NCI-H146 treated with DMSO at 0.1 percent for 48 hours (cell line): ENCODE data around the gene IL13RA1.
"Not testable (repeated sequence)": the region's sequence is repeated elsewhere in the genome, so short reads cannot be mapped to it uniquely, and the experiment has no call there.

Experiments used
- DNase-seq: peaks from one replicate; lab custom pipeline; 2025; ENCODE audit not compliant: unreplicated experiment; lab: John Stamatoyannopoulos, UW

Gene IL13RA1

GRCh38 chrX:118726887-118727685, at the start of gene IL13RA1:
IL13RA1 (plus strand) TSS chrX:118727606; CDS start chrX:118727639, 33 bp downstream.
- peak; percentile 81 for DNase-seq

- no peak for DNase-seq
Observed at GRCh38 chrX:118679290-118679689, 48.1 kb upstream of the IL13RA1 start.

- peak; percentile 42 for DNase-seq
Observed at GRCh38 chrX:118682258-118683014, 45.0 kb upstream of the IL13RA1 start.

- DNase-seq: no peak
Observed at GRCh38 chrX:118685393-118685792, 42.0 kb upstream of the IL13RA1 start.

- DNase-seq: no peak
Observed at GRCh38 chrX:118688935-118689334, 38.5 kb upstream of the IL13RA1 start.

GRCh38 chrX:118693843-118694242, 33.6 kb upstream of the IL13RA1 start:
- DNase-seq: no peak

GRCh38 chrX:118694638-118695037, 32.8 kb upstream of the IL13RA1 start:
- no peak for DNase-seq

- no peak for DNase-seq
Observed at GRCh38 chrX:118698516-118699170, 28.8 kb upstream of the IL13RA1 start.

- no peak for DNase-seq
Observed at GRCh38 chrX:118702741-118703140, 24.7 kb upstream of the IL13RA1 start.

- no peak for DNase-seq
Observed at GRCh38 chrX:118706681-118707080, 20.7 kb upstream of the IL13RA1 start.

- DNase-seq: no peak
Observed at GRCh38 chrX:118714521-118714920, 12.9 kb upstream of the IL13RA1 start.

GRCh38 chrX:118715917-118716316, 11.5 kb upstream of the IL13RA1 start:
- DNase-seq: not testable (repeated sequence)

- DNase-seq: not testable (repeated sequence)
Observed at GRCh38 chrX:118716833-118717232, 10.6 kb upstream of the IL13RA1 start.

- no peak for DNase-seq
Observed at GRCh38 chrX:118717678-118718391, 9.6 kb upstream of the IL13RA1 start.

- DNase-seq: no peak
Observed at GRCh38 chrX:118718737-118719136, 8.7 kb upstream of the IL13RA1 start.

- DNase-seq: no peak
Observed at GRCh38 chrX:118720058-118720707, 7.2 kb upstream of the IL13RA1 start.

GRCh38 chrX:118723376-118723775, 4.0 kb upstream of the IL13RA1 start:
- DNase-seq: no peak

- DNase-seq: no peak
Observed at GRCh38 chrX:118724365-118724764, 3.0 kb upstream of the IL13RA1 start.

- no peak for DNase-seq
Observed at GRCh38 chrX:118724775-118725174, 2.6 kb upstream of the IL13RA1 start.

GRCh38 chrX:118726396-118726795, 1.0 kb upstream of the IL13RA1 start:
- DNase-seq: no peak
